Fibroblast of lung (primary cell): ENCODE measurements around the gene TTLL12. TPM values are rescaled to one million over a fixed set of nuclear protein-coding genes. Genes with fewer than 3 reads are reported as not detected.

Source experiments
- DNase-seq, 2 donors: peaks; one replicate each; pipeline versions ENCODE4 v3.0.0 to v3.0.0-alpha.2; 2010; ENCODE audit warnings: low read depth in 2 of 2
- H2AFZ ChIP-seq: 2 replicates; pipeline ENCODE4 v1.5.1; 2012; ENCODE audit warnings: low read length, control low read depth, inconsistent platforms
- H3K27ac ChIP-seq: 2 replicates; pipeline ENCODE4 v1.5.1; 2011; ENCODE audit warnings: low read length, control low read depth; ENCODE audit not compliant: insufficient read depth
- H3K27me3 ChIP-seq: 2 replicates; pipeline ENCODE4 v1.5.1; 2011; ENCODE audit warnings: mild to moderate bottlenecking, low read length; ENCODE audit not compliant: control insufficient read depth, insufficient read depth
- H3K36me3 ChIP-seq: 2 replicates; pipeline ENCODE4 v1.5.1; 2011; ENCODE audit warnings: low read length; ENCODE audit not compliant: control insufficient read depth, insufficient read depth
- H3K4me1 ChIP-seq: 2 replicates; pipeline ENCODE4 v1.5.1; 2011; ENCODE audit warnings: low read length; ENCODE audit not compliant: control insufficient read depth, insufficient read depth; ENCODE audit errors: extremely low read depth
- H3K4me2 ChIP-seq: 2 replicates; pipeline ENCODE4 v1.5.1; 2011; ENCODE audit warnings: low read length, control low read depth; ENCODE audit not compliant: insufficient read depth; ENCODE audit errors: extremely low read depth
- H3K4me3 ChIP-seq, 4 experiments: fragments of 200-600 bp in 1 of 4; sonication (generic) in 1 of 4; replicated peaks in 1 of 4; 2 replicates each; pipeline ENCODE4 v1.5.1; 2011 to 2016; ENCODE audit warnings: low read length in 4 of 4, low read depth in 3 of 4, mild to moderate bottlenecking in 3 of 4, control low read depth in 2 of 4, inconsistent platforms in 1 of 4, mixed read lengths in 1 of 4; ENCODE audit not compliant: insufficient read depth in 1 of 4; ENCODE audit errors: control extremely low read depth in 1 of 4
- H3K79me2 ChIP-seq: 2 replicates; pipeline ENCODE4 v1.5.1; 2012; ENCODE audit warnings: mild to moderate bottlenecking, low read length, inconsistent platforms; ENCODE audit not compliant: control insufficient read depth, insufficient read depth
- H3K9ac ChIP-seq: 2 replicates; pipeline ENCODE4 v1.5.1; 2011; ENCODE audit warnings: mild to moderate bottlenecking, low read length, control low read depth; ENCODE audit not compliant: insufficient read depth
- H3K9me3 ChIP-seq: 2 replicates; pipeline ENCODE4 v1.5.1; 2012; ENCODE audit warnings: low read depth, low read length; ENCODE audit not compliant: control insufficient read depth, insufficient read depth
- H4K20me1 ChIP-seq: 2 replicates; pipeline ENCODE4 v1.5.1; 2011; ENCODE audit warnings: low read length; ENCODE audit not compliant: control insufficient read depth, insufficient read depth; ENCODE audit errors: extremely low read depth
- CTCF ChIP-seq, 2 donors: IDR thresholded peaks in 1 of 2; conservative IDR thresholded peaks in 1 of 2; 1 replicate in 1 of 2; 2 replicates in 1 of 2; pipeline ENCODE4 v1.5.1; 2011 to 2012; ENCODE audit warnings: low read length in 2 of 2, control low read depth in 1 of 2, inconsistent platforms in 1 of 2, low read depth in 1 of 2, mild to moderate bottlenecking in 1 of 2
- EZH2 ChIP-seq: IDR thresholded peaks from 2 replicates; pipeline ENCODE4 v1.5.1; 2012; ENCODE audit warnings: low read length, control low read depth, mild to moderate bottlenecking; ENCODE audit errors: missing control alignments
- polyA plus RNA-seq, 2 donors: library from polyadenylated mRNA; depleted of rRNA in 1 of 2; stranded (reverse) in 1 of 2; unstranded in 1 of 2; fragments of >200 nt; gene quantifications; 2 replicates each; pipeline ENCODE4 v1.2.1, GENCODE V29; 2011 to 2012; ENCODE audit warnings: missing spikeins in 1 of 2
- total RNA-seq: library from RNA; depleted of rRNA; stranded (reverse); fragments of >200 nt; gene quantifications from 2 replicates; pipeline ENCODE4 v1.2.1, GENCODE V29; 2014

Gene TTLL12
- total and polyA plus RNA-seq, 2 donors (not counting 1 experiment from before 2014, with no cell fraction given), result 6.0 to 14.7 TPM

DNA sequence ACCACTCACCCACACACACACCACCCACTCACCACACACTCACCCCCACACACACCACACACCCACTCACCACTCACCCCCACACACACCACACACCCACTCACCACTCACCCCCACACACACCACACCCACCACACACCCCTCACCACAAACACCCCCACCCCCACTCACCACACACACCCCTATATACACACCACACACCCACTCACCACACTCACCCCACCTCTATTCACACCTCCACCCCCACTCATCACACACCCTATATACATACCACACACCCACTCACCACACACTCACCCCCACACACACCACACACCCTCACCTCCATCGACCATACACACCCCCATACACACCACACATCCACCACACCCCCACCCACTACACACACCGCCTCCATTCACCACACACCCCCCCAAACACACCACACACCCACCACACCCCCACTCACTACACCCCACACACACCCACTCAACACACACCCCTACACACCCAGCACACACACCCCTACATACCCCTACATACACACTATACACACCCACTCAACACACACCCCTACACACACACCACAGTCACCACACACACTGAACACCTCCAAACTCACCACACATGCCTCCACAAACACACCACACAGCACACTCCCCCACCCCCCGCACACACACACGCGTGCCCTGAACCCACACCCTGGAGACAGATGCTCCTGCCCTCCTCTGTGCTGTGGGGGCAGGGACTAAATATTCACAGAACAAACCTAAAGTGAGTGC, 19.0 kb upstream of the TTLL12 start:
- TF ChIP-seq CTCF (conservative IDR thresholded peaks at IDR 0.05 in 1 of 2, IDR thresholded peaks at IDR 0.05 in 1 of 2; ENCODE audit: low read depth in 1 of 2, low read length in 2 of 2) (no peak), EZH2 (no peak)
- Histone ChIP-seq H3K4me1 (no peaks in the 10 kb centered on the region), H3K79me2 (no peaks in the 10 kb centered on the region), H3K9ac (no peak overlapping the region), H3K36me3 (no peaks in the 10 kb centered on the region), H3K4me2 (no peak overlapping the region), H4K20me1 (no peaks in the 10 kb centered on the region), H3K9me3 (no peaks in the 10 kb centered on the region), H3K27ac (no peak overlapping the region), H3K27me3 (peaks cover 3% of the 10 kb centered on the region), H2AFZ (no peak overlapping the region), H3K4me3 (no peak overlapping the region)
- DNase-seq, result no peak

DNA sequence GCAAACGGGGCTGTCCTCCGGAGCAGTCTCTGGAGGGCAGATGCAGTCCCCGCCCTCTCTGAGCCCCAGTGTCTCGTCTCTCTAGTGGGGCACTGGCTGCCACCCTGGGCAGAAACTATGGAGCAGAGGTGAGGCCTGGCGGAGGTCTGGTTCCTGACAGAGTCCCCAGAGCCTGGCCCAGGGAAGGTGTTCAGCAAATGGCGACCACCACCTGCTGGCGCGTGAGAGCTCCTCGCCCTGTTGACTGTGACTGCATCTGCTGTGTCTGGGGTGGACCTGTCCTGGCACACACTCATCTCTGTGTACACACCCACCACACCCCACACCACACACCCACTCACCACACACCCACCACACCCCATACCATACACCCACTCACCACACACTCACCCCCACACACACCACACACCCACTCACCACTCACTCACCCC, 18.3 kb upstream of the TTLL12 start:
- H2AFZ ChIP-seq, result no peak overlapping the region
- H3K27me3 ChIP-seq, result peaks cover 3% of the 10 kb centered on the region
- DNase-seq, result no peak
- no peaks in the 10 kb centered on the region for H3K9me3 ChIP-seq
- H3K27ac ChIP-seq, result no peak overlapping the region
- no peak overlapping the region for H3K4me3 ChIP-seq
- no peaks in the 10 kb centered on the region for H3K36me3 ChIP-seq
- H3K4me2 ChIP-seq, result no peak overlapping the region
- H3K79me2 ChIP-seq, result no peaks in the 10 kb centered on the region
- H3K4me1 ChIP-seq, result no peaks in the 10 kb centered on the region
- H4K20me1 ChIP-seq, result no peaks in the 10 kb centered on the region
- H3K9ac ChIP-seq, result no peak overlapping the region
- TF ChIP-seq EZH2 (no peak), CTCF (conservative IDR thresholded peaks at IDR 0.05 in 1 of 2, IDR thresholded peaks at IDR 0.05 in 1 of 2; ENCODE audit: low read depth in 1 of 2, low read length in 2 of 2) (no peak)

DNA sequence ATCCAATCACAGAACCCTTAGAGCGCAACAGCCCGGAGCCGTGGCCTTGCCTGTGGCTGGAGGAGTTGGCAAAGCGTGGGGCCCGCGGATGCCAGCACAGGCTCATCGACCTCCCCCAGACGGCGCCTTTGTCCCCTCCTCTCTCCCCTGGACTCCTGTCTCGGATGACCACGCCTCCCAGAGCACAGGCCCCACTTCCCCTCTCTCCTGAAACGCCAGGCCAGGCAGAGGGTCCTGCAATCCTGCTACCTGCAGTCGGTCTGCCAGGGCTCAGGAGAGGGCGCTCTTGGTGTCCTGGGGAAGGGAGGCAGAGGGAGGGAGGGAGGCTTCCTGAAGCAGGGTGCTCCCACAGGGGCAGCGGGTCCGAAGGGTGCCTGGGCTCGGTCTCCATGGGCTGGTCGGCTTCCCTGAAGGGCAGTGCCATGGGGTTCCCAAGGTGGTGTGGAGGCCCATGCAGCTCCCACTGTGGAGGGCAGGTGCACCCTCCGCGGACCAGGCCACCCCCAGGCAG, 16.6 kb upstream of the TTLL12 start:
- no peaks in the 10 kb centered on the region for H3K36me3 ChIP-seq
- no peak overlapping the region for H3K27ac ChIP-seq
- no peak for TF ChIP-seq EZH2
- TF ChIP-seq CTCF (conservative IDR thresholded peaks at IDR 0.05 in 1 of 2, IDR thresholded peaks at IDR 0.05 in 1 of 2; ENCODE audit: low read depth in 1 of 2, low read length in 2 of 2), result no peak
- no peak overlapping the region for H3K9ac ChIP-seq
- H4K20me1 ChIP-seq, result no peaks in the 10 kb centered on the region
- no peaks in the 10 kb centered on the region for H3K9me3 ChIP-seq
- no peaks in the 10 kb centered on the region for H3K79me2 ChIP-seq
- no peak overlapping the region for H3K4me3 ChIP-seq
- DNase-seq, result no peak
- H3K4me2 ChIP-seq, result no peak overlapping the region
- H3K4me1 ChIP-seq, result no peaks in the 10 kb centered on the region
- no peak overlapping the region for H2AFZ ChIP-seq
- peaks cover 5% of the 10 kb centered on the region for H3K27me3 ChIP-seq
